ENCODE measurements around the gene LELP1.
"Not testable (repeated sequence)": the region's sequence is repeated elsewhere in the genome, so short reads cannot be mapped to it uniquely, and the experiment has no call there.

Gene LELP1

DNA sequence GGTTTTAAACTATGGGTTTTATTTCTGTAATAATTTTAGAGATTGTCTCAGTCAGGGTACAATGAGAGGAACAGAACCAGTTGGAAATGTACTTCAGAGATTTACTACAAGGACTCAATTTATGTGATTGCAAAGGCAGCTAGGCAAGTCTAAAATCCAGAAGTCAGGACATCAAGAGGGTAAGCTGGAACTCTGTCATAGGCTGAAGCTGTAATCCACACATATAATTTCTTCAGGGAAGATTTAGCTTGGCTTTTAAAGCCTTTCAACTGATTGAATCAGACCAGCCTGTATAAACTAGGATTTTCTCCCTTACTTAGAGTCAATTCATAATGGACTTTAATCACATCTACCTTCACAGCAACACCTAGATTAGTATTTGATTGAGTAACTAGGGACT, 24.3 kb upstream of the LELP1 start:
- Histone ChIP-seq H3K27ac (ENCODE audit: low read length) (no peak overlapping the region), H3K27me3 (ENCODE audit: low read depth, low read length) (peaks cover 69% of the 10 kb centered on the region), H3K4me1 (ENCODE audit: low read length) (no peaks in the 10 kb centered on the region), H2AFZ (ENCODE audit: low read depth, low read length) (no peak overlapping the region), H3K9me3 (ENCODE audit: insufficient read depth, low read length) (no peaks in the 10 kb centered on the region), H3K4me2 (ENCODE audit: low read length) (no peak overlapping the region), H3K36me3 (replicated peaks; ENCODE audit: low read depth, low read length) (no peaks in the 10 kb centered on the region), H3K4me3 (ENCODE audit: low read length) (no peak overlapping the region), H3K79me2 (ENCODE audit: low read length) (no peaks in the 10 kb centered on the region), H3K9ac (ENCODE audit: low read length) (no peak overlapping the region), H4K20me1 (ENCODE audit: insufficient read depth, low read length) (no peaks in the 10 kb centered on the region)
- TF ChIP-seq EZH2phosphoT487 (IDR thresholded peaks at IDR 0.05; ENCODE audit: low read depth) (no peak), CTCF (IDR thresholded peaks at IDR 0.05; ENCODE audit: low read depth, low read length) (no peak)

DNA sequence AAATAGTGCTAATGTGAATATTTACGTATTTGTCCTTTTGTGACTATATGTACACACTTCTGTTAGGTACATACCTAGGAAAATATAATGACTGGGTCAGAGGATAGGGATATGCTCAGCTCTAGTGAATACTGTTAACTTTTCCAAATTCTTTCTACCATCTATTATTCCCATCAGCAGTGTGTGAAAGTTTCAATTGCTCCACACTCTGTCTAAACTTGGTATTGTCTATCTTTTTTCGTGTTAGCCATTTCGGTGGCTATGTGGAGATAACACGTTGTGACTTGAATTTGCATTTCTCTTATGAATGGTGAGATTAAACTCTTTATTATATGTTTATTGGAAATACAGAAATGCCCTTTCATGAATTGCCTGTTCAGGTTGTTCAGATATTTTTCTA, 22.7 kb upstream of the LELP1 start:
- Histone ChIP-seq H3K4me3 (ENCODE audit: low read length) (no peak overlapping the region), H3K27me3 (ENCODE audit: low read depth, low read length) (peaks cover 61% of the 10 kb centered on the region), H2AFZ (ENCODE audit: low read depth, low read length) (no peak overlapping the region), H3K79me2 (ENCODE audit: low read length) (no peaks in the 10 kb centered on the region), H3K9ac (ENCODE audit: low read length) (no peak overlapping the region), H3K4me1 (ENCODE audit: low read length) (no peaks in the 10 kb centered on the region), H3K36me3 (replicated peaks; ENCODE audit: low read depth, low read length) (no peaks in the 10 kb centered on the region), H3K9me3 (ENCODE audit: insufficient read depth, low read length) (no peaks in the 10 kb centered on the region), H3K27ac (ENCODE audit: low read length) (no peak overlapping the region), H4K20me1 (ENCODE audit: insufficient read depth, low read length) (no peaks in the 10 kb centered on the region), H3K4me2 (ENCODE audit: low read length) (no peak overlapping the region)
- TF ChIP-seq EZH2phosphoT487 (IDR thresholded peaks at IDR 0.05; ENCODE audit: low read depth) (no peak), CTCF (IDR thresholded peaks at IDR 0.05; ENCODE audit: low read depth, low read length) (peak; percentile 17)

DNA sequence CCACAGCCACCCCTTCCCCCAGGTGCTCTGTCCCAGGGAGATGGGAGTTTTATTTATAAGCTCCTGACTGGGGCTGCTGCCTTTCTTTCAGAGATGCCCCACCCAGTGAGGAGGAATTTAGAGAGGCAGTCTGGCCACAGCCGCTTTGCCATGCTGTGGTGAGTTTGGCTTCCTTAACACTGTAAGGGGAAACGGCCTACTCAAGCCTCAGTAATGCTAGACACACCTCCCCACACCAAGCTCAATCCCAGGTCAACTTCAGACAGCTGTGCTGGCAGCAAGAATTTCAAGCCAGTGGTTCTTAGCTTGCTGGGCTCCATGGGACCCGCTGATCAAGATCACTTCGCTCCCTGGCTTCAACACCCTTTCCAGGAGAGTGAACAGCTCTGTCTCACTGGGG, 14.9 kb upstream of the LELP1 start:
- H3K4me2 ChIP-seq (ENCODE audit: low read length); H3K27ac ChIP-seq (ENCODE audit: low read length); H3K4me3 ChIP-seq (ENCODE audit: low read length); H3K4me1 ChIP-seq (ENCODE audit: low read length); H3K36me3 ChIP-seq (replicated peaks; ENCODE audit: low read depth, low read length); H3K9me3 ChIP-seq (ENCODE audit: insufficient read depth, low read length); H3K79me2 ChIP-seq (ENCODE audit: low read length); H3K9ac ChIP-seq (ENCODE audit: low read length); H4K20me1 ChIP-seq (ENCODE audit: insufficient read depth, low read length); H2AFZ ChIP-seq (ENCODE audit: low read depth, low read length): not testable (repeated sequence)
- peaks cover 57% of the 10 kb centered on the region for H3K27me3 ChIP-seq (ENCODE audit: low read depth, low read length)

DNA sequence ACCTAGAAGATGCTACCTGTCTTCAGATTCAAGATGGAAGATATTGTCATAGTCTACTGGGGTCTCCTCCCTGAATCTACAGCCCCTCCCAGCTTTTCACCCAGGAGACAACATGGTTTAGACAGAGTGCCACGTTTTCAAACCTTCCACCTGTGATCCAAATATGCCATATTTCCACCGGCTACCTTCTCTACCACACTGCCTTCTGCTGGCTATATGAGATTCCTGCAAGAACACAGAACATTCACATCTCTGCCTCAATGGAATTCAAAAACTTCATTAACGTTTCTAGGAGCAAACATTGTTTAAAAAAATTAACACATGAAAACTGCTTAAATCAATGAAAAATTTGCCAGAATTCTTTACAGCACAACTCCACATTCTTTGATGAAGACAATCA, 12.9 kb upstream of the LELP1 start:
- Histone ChIP-seq H3K4me2 (ENCODE audit: low read length) (no peak overlapping the region), H3K4me1 (ENCODE audit: low read length) (no peaks in the 10 kb centered on the region), H3K27me3 (ENCODE audit: low read depth, low read length) (peaks cover 67% of the 10 kb centered on the region), H3K79me2 (ENCODE audit: low read length) (no peaks in the 10 kb centered on the region), H3K27ac (ENCODE audit: low read length) (no peak overlapping the region), H2AFZ (ENCODE audit: low read depth, low read length) (no peak overlapping the region), H3K9me3 (ENCODE audit: insufficient read depth, low read length) (no peaks in the 10 kb centered on the region), H3K4me3 (ENCODE audit: low read length) (no peak overlapping the region), H4K20me1 (ENCODE audit: insufficient read depth, low read length) (no peaks in the 10 kb centered on the region), H3K9ac (ENCODE audit: low read length) (no peak overlapping the region), H3K36me3 (replicated peaks; ENCODE audit: low read depth, low read length) (no peaks in the 10 kb centered on the region)
- TF ChIP-seq CTCF (IDR thresholded peaks at IDR 0.05; ENCODE audit: low read depth, low read length) (peak; percentile 70), EZH2phosphoT487 (IDR thresholded peaks at IDR 0.05; ENCODE audit: low read depth) (no peak)

GRCh38 chr1:153192697-153193096, 10.5 kb upstream of the LELP1 start:
- H3K36me3 ChIP-seq (replicated peaks; ENCODE audit: low read depth, low read length): no peaks in the 10 kb centered on the region
- peaks cover 80% of the 10 kb centered on the region for H3K27me3 ChIP-seq (ENCODE audit: low read depth, low read length)
- no peaks in the 10 kb centered on the region for H3K4me1 ChIP-seq (ENCODE audit: low read length)
- H3K9me3 ChIP-seq (ENCODE audit: insufficient read depth, low read length): no peaks in the 10 kb centered on the region
- H3K4me3 ChIP-seq (ENCODE audit: low read length): no peak overlapping the region
- H3K9ac ChIP-seq (ENCODE audit: low read length): no peak overlapping the region
- H3K4me2 ChIP-seq (ENCODE audit: low read length): no peak overlapping the region
- TF ChIP-seq CTCF (IDR thresholded peaks at IDR 0.05; ENCODE audit: low read depth, low read length): peak; percentile 82
- no peak for TF ChIP-seq EZH2phosphoT487 (IDR thresholded peaks at IDR 0.05; ENCODE audit: low read depth)
- H3K27ac ChIP-seq (ENCODE audit: low read length): no peak overlapping the region
- H2AFZ ChIP-seq (ENCODE audit: low read depth, low read length): no peak overlapping the region
- no peaks in the 10 kb centered on the region for H3K79me2 ChIP-seq (ENCODE audit: low read length)
- no peaks in the 10 kb centered on the region for H4K20me1 ChIP-seq (ENCODE audit: insufficient read depth, low read length)

Data from OCI-LY3 (cell line).